B cell (primary cell): ENCODE data around the gene TRIB2. TPM values are rescaled to one million over a fixed set of nuclear protein-coding genes. Genes with fewer than 3 reads are reported as not detected.

ENCODE experiments used
- ATAC-seq: fragments of 200-7000 bp; cut with Tn5 transposase; one replicate; pipeline ENCODE4 v1.10.0; 2021; ENCODE audit warnings: low read depth, mild to moderate bottlenecking, moderate number of reproducible peaks, moderate library complexity
- CTCF ChIA-PET: fragments of 350-600 bp; sonication (Branson Sonifier 250); formaldehyde crosslinking; loops from one replicate; lab custom pipeline; 2021; ENCODE audit warnings: antibody characterized with exemption, inconsistent platforms; lab: Charles Lee
- POLR2A ChIA-PET: fragments of 350-600 bp; sonication (Branson Sonifier 250); formaldehyde crosslinking; loops from one replicate; lab custom pipeline; 2021; ENCODE audit warnings: antibody characterized with exemption; lab: Charles Lee
- DNase-seq: peaks from one replicate; pipeline ENCODE4 v3.0.0; 2013
- H2AFZ ChIP-seq: 2 replicates; pipeline ENCODE4 v1.6.1; 2012; ENCODE audit warnings: mild to moderate bottlenecking, low read depth, low read length; ENCODE audit not compliant: insufficient read depth, poor library complexity, severe bottlenecking
- H3K27ac ChIP-seq, 2 donors: 1 replicate in 1 of 2; 2 replicates in 1 of 2; pipeline ENCODE4 v1.5.1; 2012 to 2013; ENCODE audit warnings: low read length in 2 of 2, mild to moderate bottlenecking in 2 of 2, moderate library complexity in 1 of 2
- H3K27me3 ChIP-seq, 4 experiments: fragments of 200-600 bp in 1 of 4; sonication (generic) in 1 of 4; replicated peaks in 1 of 4; 1 replicate in 2 of 4; 2 replicates in 2 of 4; pipeline versions ENCODE4 v1.6.1 to v1.7.0; 2013 to 2016; ENCODE audit warnings: low read length in 3 of 4, mild to moderate bottlenecking in 2 of 4, mixed read lengths in 1 of 4, moderate library complexity in 1 of 4; ENCODE audit not compliant: insufficient read depth in 4 of 4, control insufficient read depth in 3 of 4; ENCODE audit errors: control extremely low read depth in 1 of 4
- H3K36me3 ChIP-seq, 2 experiments: replicated peaks in 1 of 2; 1 replicate in 1 of 2; 2 replicates in 1 of 2; pipeline versions ENCODE4 v1.6.1 to v1.7.1; 2013; ENCODE audit warnings: low read length in 1 of 2; ENCODE audit not compliant: insufficient read depth in 2 of 2, control insufficient read depth in 1 of 2; ENCODE audit errors: control extremely low read depth in 1 of 2, extremely low read depth in 1 of 2
- H3K4me1 ChIP-seq, 2 donors: fragments of 200-600 bp in 1 of 2; sonication (generic) in 1 of 2; 1 replicate in 1 of 2; 2 replicates in 1 of 2; pipeline versions ENCODE4 v1.5.1 to v1.6.1; 2013 to 2017; ENCODE audit warnings: low read length in 2 of 2; ENCODE audit not compliant: control insufficient read depth in 2 of 2, insufficient read depth in 2 of 2
- H3K4me2 ChIP-seq: replicated peaks from 2 replicates; pipeline ENCODE3; 2012; ENCODE audit warnings: mild to moderate bottlenecking, low read depth, low read length; ENCODE audit not compliant: poor library complexity, severe bottlenecking
- H3K4me3 ChIP-seq, 5 experiments: fragments of 200-600 bp in 1 of 5; sonication (generic) in 1 of 5; 1 replicate in 3 of 5; 2 replicates in 2 of 5; pipeline versions ENCODE4 v1.5.1 to v1.7.0; 2011 to 2016; ENCODE audit warnings: low read length in 4 of 5, mild to moderate bottlenecking in 4 of 5, low read depth in 2 of 5, control low read depth in 1 of 5, moderate library complexity in 1 of 5; ENCODE audit not compliant: insufficient read depth in 1 of 5; ENCODE audit errors: control extremely low read depth in 1 of 5, extremely low read depth in 1 of 5
- H3K79me2 ChIP-seq: fragments of 200-600 bp; sonication (generic); one replicate; pipeline ENCODE4 v1.6.0; 2016; ENCODE audit warnings: low read length; ENCODE audit not compliant: control insufficient read depth, insufficient read depth
- H3K9ac ChIP-seq: fragments of 200-600 bp; sonication (generic); 2 replicates; pipeline ENCODE4 v1.6.1; 2017; ENCODE audit warnings: mild to moderate bottlenecking, low read length, moderate library complexity
- H3K9me3 ChIP-seq, 3 donors: one replicate each; pipeline versions ENCODE4 v1.6.1 to v1.7.1; 2013; ENCODE audit warnings: low read length in 2 of 3; ENCODE audit not compliant: control insufficient read depth in 2 of 3, insufficient read depth in 1 of 3; ENCODE audit errors: control extremely low read depth in 1 of 3
- H4K20me1 ChIP-seq: 2 replicates; pipeline ENCODE4 v1.6.0; 2012; ENCODE audit warnings: mild to moderate bottlenecking, low read length; ENCODE audit not compliant: insufficient read depth, control insufficient read depth, poor library complexity, severe bottlenecking
- H3K27ac Mint-ChIP-seq: one replicate; pipeline ENCODE4 v1.8.0; 2021; ENCODE audit warnings: mixed read lengths
- H3K27me3 Mint-ChIP-seq: one replicate; pipeline ENCODE4 v1.8.0; 2021; ENCODE audit warnings: mixed read lengths
- H3K4me1 Mint-ChIP-seq: one replicate; pipeline ENCODE4 v1.8.0; 2021; ENCODE audit warnings: mixed read lengths
- H3K4me3 Mint-ChIP-seq: one replicate; pipeline ENCODE4 v1.8.0; 2021; ENCODE audit warnings: mixed read lengths
- H3K9me3 Mint-ChIP-seq: one replicate; pipeline ENCODE4 v1.8.0; 2022; ENCODE audit warnings: mixed read lengths; ENCODE audit not compliant: insufficient read depth
- CTCF ChIP-seq: fragments of 200-600 bp; IDR thresholded peaks from one replicate; pipeline ENCODE4 v1.8.0; 2022; ENCODE audit warnings: antibody characterized with exemption, mild to moderate bottlenecking
- EZH2 ChIP-seq: IDR thresholded peaks from 2 replicates; pipeline ENCODE4 v1.6.1; 2012; ENCODE audit warnings: borderline replicate concordance, low read depth, mild to moderate bottlenecking, moderate library complexity, low read length; ENCODE audit not compliant: insufficient read depth, poor library complexity, severe bottlenecking
- WGBS: methylation state at CpG from one replicate; pipeline ENCODE4 v1.1.5; 2013; ENCODE audit warnings: missing lambda C conversion rate; ENCODE audit not compliant: insufficient coverage; 5-methylcytosine and 5-hydroxymethylcytosine counted together
- intact Hi-C: fragments of 100-400 bp; cut with micrococcal nuclease; formaldehyde crosslinking; loops from one replicate; pipeline ENCODE4 v1.10.0; 2022
- polyA plus RNA-seq: library from polyadenylated mRNA; depleted of rRNA; stranded (reverse); fragments of >200 nt; gene quantifications from 2 replicates; pipeline ENCODE4 v1.2.3, GENCODE V29; 2012
- total RNA-seq, 2 donors: library from RNA; stranded (reverse); fragments of 120-200 nt in 1 of 2; gene quantifications; 1 replicate in 1 of 2; 2 replicates in 1 of 2; pipeline versions ENCODE4 v1.2.3 to v1.2.4, GENCODE V29; 2013 to 2022

Gene TRIB2
- total and polyA plus RNA-seq, 2 donors (not counting 1 experiment from before 2014, with no cell fraction given): 36.3 to 117 TPM

- H3K79me2 ChIP-seq: no peaks in the 10 kb centered on the region
- intact Hi-C loops: no loop called here
- 94% methylated on average over 5 of the region's 6 CpGs for WGBS
- H3K9ac ChIP-seq: no peak overlapping the region
- POLR2A ChIA-PET: no interaction called here
- H3K36me3 ChIP-seq: no peaks in the 10 kb centered on the region
- TF ChIP-seq EZH2: no peak
- TF ChIP-seq CTCF: no peak
- CTCF ChIA-PET: no interaction called here
- H3K27ac ChIP-seq: no peak overlapping the region
- ATAC-seq (no peak), DNase-seq (no peak)
- no peak overlapping the region for H3K4me3 Mint-ChIP-seq
- no peaks in the 10 kb centered on the region for H3K4me1 Mint-ChIP-seq
- peaks cover 0 to 26% (median 12%) of the 10 kb centered on the region in 4 experiments for H3K27me3 ChIP-seq
- peaks cover 0 to 6% (median 2%) of the 10 kb centered on the region in 3 donors for H3K9me3 ChIP-seq
- no peak overlapping the region for H2AFZ ChIP-seq
- no peaks in the 10 kb centered on the region for H3K4me1 ChIP-seq
- no peak overlapping the region for H3K4me3 ChIP-seq
- H3K27ac Mint-ChIP-seq: no peak overlapping the region
- no peak overlapping the region for H3K4me2 ChIP-seq
- peaks cover 6% of the 10 kb centered on the region for H3K9me3 Mint-ChIP-seq
- peaks cover 39% of the 10 kb centered on the region for H3K27me3 Mint-ChIP-seq
- H4K20me1 ChIP-seq: no peaks in the 10 kb centered on the region
These were observed 30.8 kb upstream of the TRIB2 start for GRCh38 chr2:12685956-12686355.

GRCh38 chr2:12686708-12687283, 29.9 kb upstream of the TRIB2 start:
- Histone ChIP-seq H3K4me3 (no peak overlapping the region), H3K27me3 (peaks cover 0 to 23% (median 10%) of the 10 kb centered on the region in 4 experiments), H3K4me1 (no peaks in the 10 kb centered on the region), H3K4me2 (no peak overlapping the region), H2AFZ (no peak overlapping the region), H3K79me2 (no peaks in the 10 kb centered on the region), H3K27ac (no peak overlapping the region), H3K36me3 (no peaks in the 10 kb centered on the region), H3K9me3 (peaks cover 0 to 3% (median 0%) of the 10 kb centered on the region in 3 donors), H3K9ac (no peak overlapping the region), H4K20me1 (no peaks in the 10 kb centered on the region)
- H3K27ac Mint-ChIP-seq: no peak overlapping the region
- no peak for DNase-seq
- no peaks in the 10 kb centered on the region for H3K4me1 Mint-ChIP-seq
- TF ChIP-seq EZH2 (no peak), CTCF (no peak)
- peaks cover 5% of the 10 kb centered on the region for H3K9me3 Mint-ChIP-seq
- intact Hi-C loops: no loop called here
- ChIA-PET POLR2A (no interaction called here), CTCF (no interaction called here)
- peaks cover 33% of the 10 kb centered on the region for H3K27me3 Mint-ChIP-seq
- 82% methylated on average over 4 of the region's 7 CpGs for WGBS
- no peak overlapping the region for H3K4me3 Mint-ChIP-seq
- no peak for ATAC-seq
